Mesodermal cell (in vitro differentiated cells): ENCODE data around the gene ZNF57.
"Not testable (repeated sequence)": the region's sequence is repeated elsewhere in the genome, so short reads cannot be mapped to it uniquely, and the experiment has no call there.

Experiments
- H3K27ac ChIP-seq: 2 replicates; pipeline ENCODE4 v1.7.0; 2013; ENCODE audit warnings: mild to moderate bottlenecking, low read depth, low read length, moderate library complexity; ENCODE audit not compliant: severe bottlenecking
- H3K36me3 ChIP-seq: 2 replicates; pipeline ENCODE4 v1.7.1; 2013; ENCODE audit warnings: mild to moderate bottlenecking, low read length, moderate library complexity; ENCODE audit not compliant: control insufficient read depth, insufficient read depth
- H3K4me1 ChIP-seq: one replicate; pipeline ENCODE4 v1.7.1; 2013; ENCODE audit warnings: mild to moderate bottlenecking, low read length; ENCODE audit not compliant: insufficient read depth, control insufficient read depth, poor library complexity, severe bottlenecking
- H3K4me3 ChIP-seq: 2 replicates; pipeline ENCODE4 v1.7.0; 2013; ENCODE audit warnings: low read length, control low read depth, mild to moderate bottlenecking; ENCODE audit not compliant: insufficient read depth, poor library complexity, severe bottlenecking; ENCODE audit errors: extremely low read depth
- H3K9me3 ChIP-seq: 2 replicates; pipeline ENCODE4 v1.7.1; 2013; ENCODE audit warnings: mild to moderate bottlenecking, low read length, moderate library complexity; ENCODE audit not compliant: control insufficient read depth
- WGBS, 2 experiments: methylation state at CpG; one replicate each; pipeline ENCODE4 v1.1.5; 2013; ENCODE audit warnings: missing lambda C conversion rate in 2 of 2; ENCODE audit not compliant: insufficient coverage in 2 of 2; 5-methylcytosine and 5-hydroxymethylcytosine counted together

ZNF57 gene

DNA sequence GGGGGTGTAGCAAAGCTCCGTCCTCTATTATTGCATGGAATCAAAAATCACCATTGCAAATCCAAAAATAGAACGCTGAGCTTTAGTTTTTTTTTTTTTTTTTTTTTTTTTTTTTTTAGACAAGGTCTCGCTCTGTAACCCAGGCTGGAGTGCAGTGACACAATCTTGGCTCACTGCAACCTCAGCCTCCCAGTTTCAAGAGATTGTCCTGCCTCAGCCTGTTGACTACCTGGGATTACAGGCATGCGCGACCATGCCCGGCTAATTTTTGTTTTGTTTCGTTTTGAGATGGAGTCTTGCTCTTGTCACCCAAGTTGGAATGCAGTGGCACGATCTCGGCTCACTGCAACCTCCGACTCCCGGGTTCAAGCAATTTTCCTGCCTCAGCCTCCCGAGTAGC lies 59.4 kb downstream of the ZNF57 start:
- Histone ChIP-seq H3K4me3 (no peak overlapping the region), H3K27ac (no peak overlapping the region), H3K9me3 (no peaks in the 10 kb centered on the region), H3K4me1 (no peaks in the 10 kb centered on the region), H3K36me3 (no peaks in the 10 kb centered on the region)
- WGBS, 2 experiments, result 91 to 95% methylated on average over 9 to 12 of the region's 12 CpGs

DNA sequence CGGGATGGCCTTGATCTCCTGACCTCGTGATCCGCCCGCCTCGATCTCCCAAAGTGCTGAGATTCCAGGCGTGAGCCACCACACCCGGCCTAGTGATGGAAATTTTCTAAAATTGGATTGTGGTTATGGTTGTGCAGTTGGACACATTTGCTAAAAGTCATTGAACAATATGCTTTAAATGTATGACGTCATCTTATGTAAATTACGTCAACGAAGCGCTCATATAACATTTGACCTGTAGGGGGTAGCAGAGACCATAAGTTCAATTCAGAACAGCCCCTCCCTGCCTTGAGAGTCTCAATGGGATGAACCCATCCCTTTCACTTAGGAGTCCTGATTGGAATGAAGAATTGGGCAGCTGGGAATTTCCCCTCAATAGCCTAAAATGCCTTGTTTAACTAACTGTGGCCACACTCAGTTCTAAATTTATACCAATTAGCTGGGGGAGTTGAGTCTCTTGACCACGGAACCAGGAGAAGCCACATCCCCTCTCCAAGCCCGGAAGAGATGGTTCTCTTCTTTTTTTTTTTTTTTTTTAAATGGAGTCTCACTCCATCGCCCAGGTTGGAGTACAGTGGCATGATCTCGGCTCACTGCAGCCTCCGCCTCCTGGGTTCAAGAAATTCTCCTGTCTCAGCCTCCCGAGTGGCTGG lies 61.4 kb downstream of the ZNF57 start:
- no peak overlapping the region for H3K27ac ChIP-seq
- no peaks in the 10 kb centered on the region for H3K4me1 ChIP-seq
- WGBS, 2 experiments, result 43 to 59% methylated on average over 11 to 14 of the region's 17 CpGs
- no peak overlapping the region for H3K4me3 ChIP-seq
- H3K9me3 ChIP-seq, result no peaks in the 10 kb centered on the region
- H3K36me3 ChIP-seq, result no peaks in the 10 kb centered on the region

DNA sequence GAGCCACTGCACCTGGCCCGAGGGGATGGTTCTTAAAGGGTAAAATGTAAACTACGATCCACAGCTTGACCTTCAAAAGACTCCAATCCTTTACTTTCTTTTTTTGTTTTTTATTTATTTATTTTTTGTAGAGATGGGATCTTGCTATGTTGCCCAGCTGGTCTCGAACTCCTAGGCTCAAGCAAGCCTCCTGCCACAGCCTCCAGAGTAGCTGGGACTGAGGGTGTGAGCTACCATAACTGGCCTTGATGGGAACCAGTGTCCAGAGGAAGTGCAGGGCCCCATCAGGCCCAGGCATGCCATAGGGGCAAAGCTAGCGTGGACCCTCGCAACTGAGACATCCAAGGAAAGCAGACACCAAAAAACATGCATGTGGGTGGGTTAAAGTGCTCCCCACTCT lies 62.4 kb downstream of the ZNF57 start:
- H3K4me1 ChIP-seq, result no peaks in the 10 kb centered on the region
- H3K36me3 ChIP-seq, result no peaks in the 10 kb centered on the region
- no peaks in the 10 kb centered on the region for H3K9me3 ChIP-seq
- no peak overlapping the region for H3K4me3 ChIP-seq
- WGBS, 2 experiments, result 94 to 97% methylated on average over 2 to 3 of the region's 5 CpGs
- H3K27ac ChIP-seq, result no peak overlapping the region

DNA sequence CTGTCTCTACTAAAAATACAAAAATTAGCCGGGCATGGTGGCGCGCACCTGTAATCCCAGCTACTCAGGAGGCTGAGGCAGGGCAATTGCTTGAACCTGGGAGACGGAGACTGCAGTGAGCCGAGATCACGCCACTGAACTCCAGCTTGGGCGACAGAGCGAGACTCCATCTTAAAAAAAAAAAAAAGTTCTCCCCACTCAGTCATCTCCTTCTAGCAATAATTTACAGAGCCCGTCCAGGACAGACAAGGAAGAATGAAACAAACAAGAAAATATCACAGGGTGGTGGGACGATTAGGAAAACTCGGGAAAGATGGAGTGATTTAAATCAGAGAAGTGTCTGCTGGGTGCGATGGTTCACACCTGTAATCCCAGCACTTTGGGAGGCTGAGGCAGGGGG lies 62.9 kb downstream of the ZNF57 start:
- WGBS, 2 experiments, result 86% methylated on average over 6 to 9 of the region's 12 CpGs
- not testable (repeated sequence) for H3K9me3 ChIP-seq, H3K36me3 ChIP-seq, H3K27ac ChIP-seq, H3K4me1 ChIP-seq, H3K4me3 ChIP-seq

DNA sequence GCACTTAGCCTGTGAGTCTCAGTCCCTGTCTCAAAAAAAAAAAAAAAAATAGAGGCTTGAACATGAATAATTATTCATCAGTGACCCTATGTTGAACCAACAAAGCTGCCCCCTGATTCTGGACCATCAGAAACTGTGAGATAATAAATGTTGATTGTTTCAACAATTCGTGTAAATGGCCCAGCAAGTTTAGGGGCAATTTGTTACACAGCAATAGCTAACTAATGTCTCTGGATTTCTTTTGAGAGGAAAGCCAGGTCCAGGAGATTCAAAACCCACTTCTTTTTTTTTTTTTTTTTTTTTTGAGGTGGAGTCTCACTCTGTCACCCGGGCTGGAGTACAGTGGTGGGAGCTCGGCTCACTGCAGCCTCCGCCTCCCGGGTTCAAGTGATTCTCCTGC lies 64.1 kb downstream of the ZNF57 start:
- H3K27ac ChIP-seq, result no peak overlapping the region
- H3K9me3 ChIP-seq, result no peaks in the 10 kb centered on the region
- H3K4me3 ChIP-seq, result no peak overlapping the region
- H3K36me3 ChIP-seq, result no peaks in the 10 kb centered on the region
- WGBS, 2 experiments, result 88 to 95% methylated on average over 3 to 4 of the region's 5 CpGs
- no peaks in the 10 kb centered on the region for H3K4me1 ChIP-seq

DNA sequence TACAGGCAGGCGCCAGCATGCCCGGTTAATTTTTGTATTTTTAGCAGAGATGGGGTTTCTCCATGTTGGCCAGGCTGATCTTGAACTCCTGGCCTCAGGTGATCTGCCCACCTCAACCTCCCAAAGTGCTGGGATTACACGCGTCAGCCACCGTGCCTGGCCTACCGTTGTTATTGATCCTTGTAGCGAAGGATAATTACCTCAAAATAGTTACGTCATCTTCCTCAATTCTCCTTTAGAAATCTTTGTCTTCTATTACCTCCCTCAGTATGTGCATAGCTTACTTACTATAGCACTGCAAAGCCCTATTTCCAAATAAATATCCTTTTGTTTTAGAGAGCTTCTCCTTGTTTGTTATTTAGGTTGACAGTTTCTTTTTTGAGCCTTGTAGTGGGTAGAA lies 67.2 kb downstream of the ZNF57 start:
- H3K9me3 ChIP-seq, result no peaks in the 10 kb centered on the region
- no peak overlapping the region for H3K4me3 ChIP-seq
- no peaks in the 10 kb centered on the region for H3K4me1 ChIP-seq
- H3K27ac ChIP-seq, result no peak overlapping the region
- 83% methylated on average over 7 to 8 of the region's 8 CpGs for WGBS, 2 experiments
- H3K36me3 ChIP-seq, result no peaks in the 10 kb centered on the region
